B cell (primary cell): ENCODE measurements around the gene ARID4B. TPM values are rescaled to one million over a fixed set of nuclear protein-coding genes. Genes with fewer than 3 reads are reported as not detected.

Experiments
- ATAC-seq: fragments of 200-7000 bp; cut with Tn5 transposase; one replicate; pipeline ENCODE4 v1.10.0; 2021; ENCODE audit warnings: low read depth, mild to moderate bottlenecking, moderate number of reproducible peaks, moderate library complexity
- CTCF ChIA-PET: fragments of 350-600 bp; sonication (Branson Sonifier 250); formaldehyde crosslinking; loops from one replicate; lab custom pipeline; 2021; ENCODE audit warnings: antibody characterized with exemption, inconsistent platforms; lab: Charles Lee
- POLR2A ChIA-PET: fragments of 350-600 bp; sonication (Branson Sonifier 250); formaldehyde crosslinking; loops from one replicate; lab custom pipeline; 2021; ENCODE audit warnings: antibody characterized with exemption; lab: Charles Lee
- DNase-seq: peaks from one replicate; pipeline ENCODE4 v3.0.0; 2013
- H2AFZ ChIP-seq: 2 replicates; pipeline ENCODE4 v1.6.1; 2012; ENCODE audit warnings: mild to moderate bottlenecking, low read depth, low read length; ENCODE audit not compliant: insufficient read depth, poor library complexity, severe bottlenecking
- H3K27ac ChIP-seq, 2 donors: 1 replicate in 1 of 2; 2 replicates in 1 of 2; pipeline ENCODE4 v1.5.1; 2012 to 2013; ENCODE audit warnings: low read length in 2 of 2, mild to moderate bottlenecking in 2 of 2, moderate library complexity in 1 of 2
- H3K27me3 ChIP-seq, 4 experiments: fragments of 200-600 bp in 1 of 4; sonication (generic) in 1 of 4; replicated peaks in 1 of 4; 1 replicate in 2 of 4; 2 replicates in 2 of 4; pipeline versions ENCODE4 v1.6.1 to v1.7.0; 2013 to 2016; ENCODE audit warnings: low read length in 3 of 4, mild to moderate bottlenecking in 2 of 4, mixed read lengths in 1 of 4, moderate library complexity in 1 of 4; ENCODE audit not compliant: insufficient read depth in 4 of 4, control insufficient read depth in 3 of 4; ENCODE audit errors: control extremely low read depth in 1 of 4
- H3K36me3 ChIP-seq, 2 experiments: replicated peaks in 1 of 2; 1 replicate in 1 of 2; 2 replicates in 1 of 2; pipeline versions ENCODE4 v1.6.1 to v1.7.1; 2013; ENCODE audit warnings: low read length in 1 of 2; ENCODE audit not compliant: insufficient read depth in 2 of 2, control insufficient read depth in 1 of 2; ENCODE audit errors: control extremely low read depth in 1 of 2, extremely low read depth in 1 of 2
- H3K4me1 ChIP-seq, 2 donors: fragments of 200-600 bp in 1 of 2; sonication (generic) in 1 of 2; 1 replicate in 1 of 2; 2 replicates in 1 of 2; pipeline versions ENCODE4 v1.5.1 to v1.6.1; 2013 to 2017; ENCODE audit warnings: low read length in 2 of 2; ENCODE audit not compliant: control insufficient read depth in 2 of 2, insufficient read depth in 2 of 2
- H3K4me2 ChIP-seq: replicated peaks from 2 replicates; pipeline ENCODE3; 2012; ENCODE audit warnings: mild to moderate bottlenecking, low read depth, low read length; ENCODE audit not compliant: poor library complexity, severe bottlenecking
- H3K4me3 ChIP-seq, 5 experiments: fragments of 200-600 bp in 1 of 5; sonication (generic) in 1 of 5; 1 replicate in 3 of 5; 2 replicates in 2 of 5; pipeline versions ENCODE4 v1.5.1 to v1.7.0; 2011 to 2016; ENCODE audit warnings: low read length in 4 of 5, mild to moderate bottlenecking in 4 of 5, low read depth in 2 of 5, control low read depth in 1 of 5, moderate library complexity in 1 of 5; ENCODE audit not compliant: insufficient read depth in 1 of 5; ENCODE audit errors: control extremely low read depth in 1 of 5, extremely low read depth in 1 of 5
- H3K79me2 ChIP-seq: fragments of 200-600 bp; sonication (generic); one replicate; pipeline ENCODE4 v1.6.0; 2016; ENCODE audit warnings: low read length; ENCODE audit not compliant: control insufficient read depth, insufficient read depth
- H3K9ac ChIP-seq: fragments of 200-600 bp; sonication (generic); 2 replicates; pipeline ENCODE4 v1.6.1; 2017; ENCODE audit warnings: mild to moderate bottlenecking, low read length, moderate library complexity
- H3K9me3 ChIP-seq, 3 donors: one replicate each; pipeline versions ENCODE4 v1.6.1 to v1.7.1; 2013; ENCODE audit warnings: low read length in 2 of 3; ENCODE audit not compliant: control insufficient read depth in 2 of 3, insufficient read depth in 1 of 3; ENCODE audit errors: control extremely low read depth in 1 of 3
- H4K20me1 ChIP-seq: 2 replicates; pipeline ENCODE4 v1.6.0; 2012; ENCODE audit warnings: mild to moderate bottlenecking, low read length; ENCODE audit not compliant: insufficient read depth, control insufficient read depth, poor library complexity, severe bottlenecking
- H3K27ac Mint-ChIP-seq: one replicate; pipeline ENCODE4 v1.8.0; 2021; ENCODE audit warnings: mixed read lengths
- H3K27me3 Mint-ChIP-seq: one replicate; pipeline ENCODE4 v1.8.0; 2021; ENCODE audit warnings: mixed read lengths
- H3K4me1 Mint-ChIP-seq: one replicate; pipeline ENCODE4 v1.8.0; 2021; ENCODE audit warnings: mixed read lengths
- H3K4me3 Mint-ChIP-seq: one replicate; pipeline ENCODE4 v1.8.0; 2021; ENCODE audit warnings: mixed read lengths
- H3K9me3 Mint-ChIP-seq: one replicate; pipeline ENCODE4 v1.8.0; 2022; ENCODE audit warnings: mixed read lengths; ENCODE audit not compliant: insufficient read depth
- CTCF ChIP-seq: fragments of 200-600 bp; IDR thresholded peaks from one replicate; pipeline ENCODE4 v1.8.0; 2022; ENCODE audit warnings: antibody characterized with exemption, mild to moderate bottlenecking
- EZH2 ChIP-seq: IDR thresholded peaks from 2 replicates; pipeline ENCODE4 v1.6.1; 2012; ENCODE audit warnings: borderline replicate concordance, low read depth, mild to moderate bottlenecking, moderate library complexity, low read length; ENCODE audit not compliant: insufficient read depth, poor library complexity, severe bottlenecking
- WGBS: methylation state at CpG from one replicate; pipeline ENCODE4 v1.1.5; 2013; ENCODE audit warnings: missing lambda C conversion rate; ENCODE audit not compliant: insufficient coverage; 5-methylcytosine and 5-hydroxymethylcytosine counted together
- intact Hi-C: fragments of 100-400 bp; cut with micrococcal nuclease; formaldehyde crosslinking; loops from one replicate; pipeline ENCODE4 v1.10.0; 2022
- polyA plus RNA-seq: library from polyadenylated mRNA; depleted of rRNA; stranded (reverse); fragments of >200 nt; gene quantifications from 2 replicates; pipeline ENCODE4 v1.2.3, GENCODE V29; 2012
- total RNA-seq, 2 donors: library from RNA; stranded (reverse); fragments of 120-200 nt in 1 of 2; gene quantifications; 1 replicate in 1 of 2; 2 replicates in 1 of 2; pipeline versions ENCODE4 v1.2.3 to v1.2.4, GENCODE V29; 2013 to 2022

Gene ARID4B
- total and polyA plus RNA-seq, 2 donors (not counting 1 experiment from before 2014, with no cell fraction given) = 13.2 to 110 TPM

GRCh38 chr1:235244974-235245592, 82.9 kb downstream of the ARID4B start:
- Histone ChIP-seq H3K27me3 (no peaks in the 10 kb centered on the region), H4K20me1 (peaks cover 5% of the 10 kb centered on the region), H3K4me3 (no peak overlapping the region), H3K27ac (no peak overlapping the region), H3K36me3 (peaks cover 4 to 22% of the 10 kb centered on the region in 2 experiments), H3K79me2 (peaks cover 35% of the 10 kb centered on the region), H3K9ac (no peak overlapping the region), H2AFZ (no peak overlapping the region), H3K4me2 (no peak overlapping the region), H3K9me3 (no peaks in the 10 kb centered on the region), H3K4me1 (no peaks in the 10 kb centered on the region)
- no peak for TF ChIP-seq EZH2
- TF ChIP-seq CTCF = no peak
- no peak for DNase-seq
- WGBS = no CpG with 5 or more reads among the region's 9 CpGs
- Mint-ChIP-seq H3K27me3 (no peaks in the 10 kb centered on the region), H3K4me3 (no peak overlapping the region), H3K4me1 (peaks cover 15% of the 10 kb centered on the region), H3K9me3 (no peaks in the 10 kb centered on the region), H3K27ac (no peak overlapping the region)
- POLR2A ChIA-PET = no interaction called here
- ATAC-seq = no peak
- intact Hi-C loops = no loop called here
- CTCF ChIA-PET = interaction anchor here (6.7 kb wide), 1 partner anchor 171 kb away, joined by 40 read pairs; no protein-coding TSS in a partner anchor

- Mint-ChIP-seq H3K4me3 (no peak overlapping the region), H3K27me3 (no peaks in the 10 kb centered on the region), H3K27ac (peak overlapping the region; percentile 61), H3K4me1 (peaks cover 18% of the 10 kb centered on the region), H3K9me3 (no peaks in the 10 kb centered on the region)
- intact Hi-C loops = no loop called here
- Histone ChIP-seq H3K4me1 (no peaks in the 10 kb centered on the region), H3K27ac (peak overlapping the region in 1 of 2 donors; percentile 45), H3K27me3 (no peaks in the 10 kb centered on the region), H3K4me2 (no peak overlapping the region), H4K20me1 (no peaks in the 10 kb centered on the region), H3K4me3 (no peak overlapping the region), H3K36me3 (peaks cover 4 to 37% of the 10 kb centered on the region in 2 experiments), H3K79me2 (peaks cover 26% of the 10 kb centered on the region), H3K9me3 (no peaks in the 10 kb centered on the region), H2AFZ (no peak overlapping the region), H3K9ac (no peak overlapping the region)
- ChIA-PET POLR2A (no interaction called here), CTCF (interaction anchor here (6.7 kb wide), 1 partner anchor 175 kb away, joined by 40 read pairs; no protein-coding TSS in a partner anchor)
- DNase-seq (no peak), ATAC-seq (no peak)
- TF ChIP-seq CTCF (no peak), EZH2 (no peak)
Observed at GRCh38 chr1:235240960-235241359, 87.0 kb downstream of the ARID4B start.
